Astrocyte (in vitro differentiated cells and primary cell): ENCODE measurements around the gene DNALI1.
"Not testable (repeated sequence)": the region's sequence is repeated elsewhere in the genome, so short reads cannot be mapped to it uniquely, and the experiment has no call there.

ENCODE experiments used
- CTCF ChIP-seq: IDR thresholded peaks from 2 replicates; pipeline ENCODE4 v1.5.1; 2011; ENCODE audit warnings: low read depth, mild to moderate bottlenecking, inconsistent platforms, low read length, moderate library complexity; ENCODE audit not compliant: insufficient read depth
- EZH2 ChIP-seq: IDR thresholded peaks from 2 replicates; pipeline ENCODE4 v1.6.1; 2012; ENCODE audit warnings: mild to moderate bottlenecking, low read length, inconsistent platforms; ENCODE audit not compliant: insufficient read depth

GRCh38 chr1:37559957-37560379 lies 3.2 kb downstream of the DNALI1 start:
- not testable (repeated sequence) for TF ChIP-seq CTCF, EZH2
